ENCODE data around the gene CYP3A5.
A peak's percentile ranks its signal among the peaks of the same experiment; 100 is the strongest.

Gene CYP3A5

DNA sequence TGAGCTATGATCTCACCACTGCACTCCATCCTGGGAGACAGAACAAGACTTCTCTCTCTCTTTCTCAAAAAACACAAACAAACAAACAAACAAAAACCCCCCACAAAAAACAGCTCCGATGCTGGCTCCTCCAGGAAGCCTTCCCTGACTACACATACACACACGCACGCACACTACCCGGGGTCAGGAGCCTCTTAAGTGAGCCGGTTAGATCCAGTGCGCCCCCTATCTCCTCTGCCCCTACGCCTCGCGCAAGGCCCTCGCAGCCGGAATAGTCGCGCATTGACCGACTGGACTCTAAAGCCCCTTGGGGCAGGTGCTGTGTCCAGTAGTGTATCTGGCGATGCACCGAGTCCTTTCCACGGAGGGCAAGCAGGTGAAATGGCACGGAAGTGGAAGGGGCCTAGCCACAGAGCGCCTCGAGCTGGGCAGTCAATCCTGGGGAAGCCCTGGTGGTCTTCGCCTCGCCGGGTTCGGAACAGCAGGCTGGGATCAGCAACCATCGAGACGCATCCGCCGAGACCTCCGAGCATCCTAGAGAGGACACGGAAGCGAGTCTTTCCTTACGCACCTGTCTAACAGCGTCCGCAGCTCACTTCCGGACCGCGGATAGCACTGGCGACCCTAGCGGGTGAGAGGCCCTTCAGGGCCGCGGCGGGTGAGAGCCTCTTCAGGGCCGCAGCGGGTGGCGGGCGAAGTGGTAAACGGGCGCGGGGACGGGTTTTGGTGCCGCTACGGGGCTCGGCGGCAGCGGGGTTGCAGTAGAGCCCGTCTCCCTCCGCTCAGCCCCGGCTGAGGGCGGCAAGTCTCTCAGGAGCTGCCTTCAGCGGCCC is 63.2 kb downstream of the CYP3A5 start, which contains the start of gene ZSCAN25 (continued):
- TF ChIP-seq ZNF626 (tag by site-specific recombination; IDR thresholded peaks at IDR 0.05) (no peak), ZFP3 (tag by site-specific recombination; IDR thresholded peaks at IDR 0.05; ENCODE audit: low read depth) (peak; percentile 73), ZBTB1 (tag by site-specific recombination; IDR thresholded peaks at IDR 0.05) (no peak), ZNF140 (tag by site-specific recombination; IDR thresholded peaks at IDR 0.05) (no peak), ZNF202 (tag by site-specific recombination; IDR thresholded peaks at IDR 0.05; ENCODE audit: borderline replicate concordance) (no peak), KLF10 (tag by site-specific recombination; IDR thresholded peaks at IDR 0.05) (no peak), ZNF394 (tag by site-specific recombination; IDR thresholded peaks at IDR 0.05; ENCODE audit: borderline replicate concordance) (peak; percentile 68; the same call in 1 of the 2 replicates), ZNF518A (tag by site-specific recombination; conservative IDR thresholded peaks at IDR 0.05; ENCODE audit: low read depth) (peak; percentile 98), ZBTB17 (tag by site-specific recombination; IDR thresholded peaks at IDR 0.05) (peak; percentile 95), ZNF555 (tag by site-specific recombination; conservative IDR thresholded peaks at IDR 0.05) (no peak), ZNF341 (tag by site-specific recombination; IDR thresholded peaks at IDR 0.05; ENCODE audit: low read depth) (peak; percentile 93), ZNF24 (tag by site-specific recombination; IDR thresholded peaks at IDR 0.05) (peak; percentile 65), ZNF292 (tag by site-specific recombination; IDR thresholded peaks at IDR 0.05; ENCODE audit: borderline replicate concordance, low read depth) (no peak), ZNF169 (tag by site-specific recombination; IDR thresholded peaks at IDR 0.05) (no peak), YY2 (tag by site-specific recombination; IDR thresholded peaks at IDR 0.05) (peak; percentile 31; the same call in 1 of the 2 replicates), ZNF48 (tag by site-specific recombination; IDR thresholded peaks at IDR 0.05) (no peak), SCRT1 (tag by site-specific recombination; IDR thresholded peaks at IDR 0.05; ENCODE audit: borderline replicate concordance) (peak; percentile 68), ZBTB8A (tag by site-specific recombination; IDR thresholded peaks at IDR 0.05) (peak; percentile 73), ZNF302 (tag by site-specific recombination; IDR thresholded peaks at IDR 0.05; ENCODE audit: low read depth) (no peak), ZNF391 (tag by site-specific recombination; IDR thresholded peaks at IDR 0.05; ENCODE audit: borderline replicate concordance, low read depth) (peak; percentile 69; the same call in 1 of the 2 replicates), ZNF146 (tag by site-specific recombination; IDR thresholded peaks at IDR 0.05) (peak; percentile 49; the same call in 1 of the 2 replicates), ZBTB26 (tag by site-specific recombination; optimal IDR thresholded peaks at IDR 0.05) (peak; percentile 54), ZNF677 (tag by site-specific recombination; IDR thresholded peaks at IDR 0.05) (no peak), ZNF600 (tag by site-specific recombination; IDR thresholded peaks at IDR 0.05) (peak; percentile 100), SCRT2 (tag by site-specific recombination; IDR thresholded peaks at IDR 0.05) (peak; percentile 87)
- TF ChIP-seq, protein P1, sequence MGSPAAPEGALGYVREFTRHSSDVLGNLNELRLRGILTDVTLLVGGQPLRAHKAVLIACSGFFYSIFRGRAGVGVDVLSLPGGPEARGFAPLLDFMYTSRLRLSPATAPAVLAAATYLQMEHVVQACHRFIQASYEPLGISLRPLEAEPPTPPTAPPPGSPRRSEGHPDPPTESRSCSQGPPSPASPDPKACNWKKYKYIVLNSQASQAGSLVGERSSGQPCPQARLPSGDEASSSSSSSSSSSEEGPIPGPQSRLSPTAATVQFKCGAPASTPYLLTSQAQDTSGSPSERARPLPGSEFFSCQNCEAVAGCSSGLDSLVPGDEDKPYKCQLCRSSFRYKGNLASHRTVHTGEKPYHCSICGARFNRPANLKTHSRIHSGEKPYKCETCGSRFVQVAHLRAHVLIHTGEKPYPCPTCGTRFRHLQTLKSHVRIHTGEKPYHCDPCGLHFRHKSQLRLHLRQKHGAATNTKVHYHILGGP (tag by site-specific recombination; IDR thresholded peaks at IDR 0.05) = no peak
- TF ChIP-seq, protein P2, sequence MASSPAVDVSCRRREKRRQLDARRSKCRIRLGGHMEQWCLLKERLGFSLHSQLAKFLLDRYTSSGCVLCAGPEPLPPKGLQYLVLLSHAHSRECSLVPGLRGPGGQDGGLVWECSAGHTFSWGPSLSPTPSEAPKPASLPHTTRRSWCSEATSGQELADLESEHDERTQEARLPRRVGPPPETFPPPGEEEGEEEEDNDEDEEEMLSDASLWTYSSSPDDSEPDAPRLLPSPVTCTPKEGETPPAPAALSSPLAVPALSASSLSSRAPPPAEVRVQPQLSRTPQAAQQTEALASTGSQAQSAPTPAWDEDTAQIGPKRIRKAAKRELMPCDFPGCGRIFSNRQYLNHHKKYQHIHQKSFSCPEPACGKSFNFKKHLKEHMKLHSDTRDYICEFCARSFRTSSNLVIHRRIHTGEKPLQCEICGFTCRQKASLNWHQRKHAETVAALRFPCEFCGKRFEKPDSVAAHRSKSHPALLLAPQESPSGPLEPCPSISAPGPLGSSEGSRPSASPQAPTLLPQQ (tag by site-specific recombination; IDR thresholded peaks at IDR 0.05) = peak; percentile 77
- TF ChIP-seq, protein P3, sequence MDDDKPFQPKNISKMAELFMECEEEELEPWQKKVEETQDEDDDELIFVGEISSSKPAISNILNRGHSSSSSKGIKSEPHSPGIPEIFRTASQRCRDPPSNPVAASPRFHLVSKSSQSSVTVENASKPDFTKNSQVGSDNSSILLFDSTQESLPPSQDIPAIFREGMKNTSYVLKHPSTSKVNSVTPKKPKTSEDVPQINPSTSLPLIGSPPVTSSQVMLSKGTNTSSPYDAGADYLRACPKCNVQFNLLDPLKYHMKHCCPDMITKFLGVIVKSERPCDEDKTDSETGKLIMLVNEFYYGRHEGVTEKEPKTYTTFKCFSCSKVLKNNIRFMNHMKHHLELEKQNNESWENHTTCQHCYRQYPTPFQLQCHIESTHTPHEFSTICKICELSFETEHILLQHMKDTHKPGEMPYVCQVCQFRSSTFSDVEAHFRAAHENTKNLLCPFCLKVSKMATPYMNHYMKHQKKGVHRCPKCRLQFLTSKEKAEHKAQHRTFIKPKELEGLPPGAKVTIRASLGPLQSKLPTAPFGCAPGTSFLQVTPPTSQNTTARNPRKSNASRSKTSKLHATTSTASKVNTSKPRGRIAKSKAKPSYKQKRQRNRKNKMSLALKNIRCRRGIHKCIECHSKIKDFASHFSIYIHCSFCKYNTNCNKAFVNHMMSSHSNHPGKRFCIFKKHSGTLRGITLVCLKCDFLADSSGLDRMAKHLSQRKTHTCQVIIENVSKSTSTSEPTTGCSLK (tag by site-specific recombination; IDR thresholded peaks at IDR 0.05) = no peak
